ENCODE data around the gene ZBTB33. TPM values are rescaled to one million over a fixed set of nuclear protein-coding genes. Genes with fewer than 3 reads are reported as not detected.

ZBTB33 gene, protein sequence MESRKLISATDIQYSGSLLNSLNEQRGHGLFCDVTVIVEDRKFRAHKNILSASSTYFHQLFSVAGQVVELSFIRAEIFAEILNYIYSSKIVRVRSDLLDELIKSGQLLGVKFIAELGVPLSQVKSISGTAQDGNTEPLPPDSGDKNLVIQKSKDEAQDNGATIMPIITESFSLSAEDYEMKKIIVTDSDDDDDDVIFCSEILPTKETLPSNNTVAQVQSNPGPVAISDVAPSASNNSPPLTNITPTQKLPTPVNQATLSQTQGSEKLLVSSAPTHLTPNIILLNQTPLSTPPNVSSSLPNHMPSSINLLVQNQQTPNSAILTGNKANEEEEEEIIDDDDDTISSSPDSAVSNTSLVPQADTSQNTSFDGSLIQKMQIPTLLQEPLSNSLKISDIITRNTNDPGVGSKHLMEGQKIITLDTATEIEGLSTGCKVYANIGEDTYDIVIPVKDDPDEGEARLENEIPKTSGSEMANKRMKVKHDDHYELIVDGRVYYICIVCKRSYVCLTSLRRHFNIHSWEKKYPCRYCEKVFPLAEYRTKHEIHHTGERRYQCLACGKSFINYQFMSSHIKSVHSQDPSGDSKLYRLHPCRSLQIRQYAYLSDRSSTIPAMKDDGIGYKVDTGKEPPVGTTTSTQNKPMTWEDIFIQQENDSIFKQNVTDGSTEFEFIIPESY
- total RNA-seq (2022; extraction: Qiagen RNA extraction), result 8.1 to 12.4 TPM (median 10.9 TPM) in 5 replicates

GRCh38 chrX:120250522-120251271, at the start of gene ZBTB33:
Gene ZBTB33, plus strand, starts transcription at chrX:120250812. Its CDS starts 2,604 bp downstream, at chrX:120253416.

Other genes with a start within 250 kb of the ZBTB33 start
- not detected in 5 replicates for gene RHOXF2B, start 173.1 kb upstream of the ZBTB33 start, total RNA-seq (2022; extraction: Qiagen RNA extraction)
- gene RHOXF1, start 134.9 kb upstream of the ZBTB33 start, total RNA-seq (2022; extraction: Qiagen RNA extraction), result not detected in 5 replicates
- not detected in 5 replicates for gene RHOXF2, start 92.2 kb upstream of the ZBTB33 start, total RNA-seq (2022; extraction: Qiagen RNA extraction)
- gene TMEM255A, start 60.6 kb downstream of the ZBTB33 start, total RNA-seq (2022; extraction: Qiagen RNA extraction), result 0.15 to 0.39 TPM (median 0.28 TPM) in 5 replicates
- gene ATP1B4, start 111.3 kb downstream of the ZBTB33 start, total RNA-seq (2022; extraction: Qiagen RNA extraction), result 0.04 TPM in 2 of 5 replicates, not detected in the others
- gene LAMP2, start 218.5 kb downstream of the ZBTB33 start, total RNA-seq (2022; extraction: Qiagen RNA extraction), result 84.8 to 109 TPM (median 100 TPM) in 5 replicates

Data from A549 treated with Mapracorat at 1 μM for 4 hours (cell line).